Pons (tissue), 1 donor: ENCODE data around the gene PHF14.
"Not testable (repeated sequence)": the region's sequence is repeated elsewhere in the genome, so short reads cannot be mapped to it uniquely, and the experiment has no call there.

Experiments
- DNase-seq: peaks from one replicate; pipeline ENCODE4 v3.0.0-alpha.2; 2016; ENCODE audit warnings: low spot score

PHF14 gene

DNA sequence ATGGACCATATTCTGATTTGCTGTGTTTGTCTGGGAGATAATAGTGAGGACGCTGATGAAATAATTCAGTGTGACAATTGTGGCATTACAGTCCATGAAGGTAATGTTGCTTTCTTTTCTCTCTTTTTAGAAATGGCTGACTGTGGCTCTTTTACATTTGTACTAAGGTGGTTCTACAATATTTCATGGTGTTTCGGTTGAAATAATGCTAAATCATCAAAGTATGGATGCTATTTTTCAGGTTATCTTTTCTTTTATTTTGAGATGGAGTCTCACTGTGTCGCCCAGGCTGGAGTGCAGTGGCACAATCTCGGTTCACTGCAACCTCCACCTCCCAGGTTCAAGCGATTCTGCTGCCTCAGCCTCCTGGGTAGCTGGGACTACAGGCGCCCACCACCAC, 17.1 kb downstream of the PHF14 start:
- not testable (repeated sequence) for DNase-seq

DNA sequence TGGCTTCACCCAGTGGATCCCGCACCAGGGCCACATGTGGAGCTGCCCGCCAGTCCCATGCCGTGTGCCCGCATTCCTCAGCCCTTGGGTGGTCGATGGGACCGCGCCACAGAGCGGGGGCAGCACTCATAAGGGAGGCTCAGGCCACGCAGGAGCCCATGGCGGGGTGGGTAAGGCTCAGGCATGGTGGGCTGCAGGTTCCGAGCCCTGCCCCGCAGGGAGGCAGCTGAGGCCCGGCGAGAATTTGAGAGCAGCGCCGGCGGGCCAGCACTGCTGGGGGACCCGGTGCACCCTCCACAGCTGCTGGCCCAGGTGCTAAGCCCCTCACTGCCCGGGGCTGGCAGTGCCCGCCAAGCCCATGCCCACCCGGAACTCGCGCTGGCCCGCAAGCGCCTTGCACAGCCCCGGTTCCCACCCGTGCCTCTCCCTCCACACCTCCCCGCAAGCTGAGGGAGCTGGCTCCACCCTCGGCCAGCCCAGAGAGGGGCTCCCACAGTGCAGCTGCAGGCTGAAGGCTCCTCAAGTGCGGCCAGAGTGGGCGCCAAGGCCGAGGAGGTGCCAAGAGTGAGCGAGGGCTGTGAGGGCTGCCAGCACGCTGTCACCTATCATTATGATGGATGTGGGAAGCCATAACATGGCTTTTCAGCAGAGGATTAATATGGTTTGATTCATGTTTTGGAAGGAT, 22.0 kb downstream of the PHF14 start:
- not testable (repeated sequence) for DNase-seq

DNA sequence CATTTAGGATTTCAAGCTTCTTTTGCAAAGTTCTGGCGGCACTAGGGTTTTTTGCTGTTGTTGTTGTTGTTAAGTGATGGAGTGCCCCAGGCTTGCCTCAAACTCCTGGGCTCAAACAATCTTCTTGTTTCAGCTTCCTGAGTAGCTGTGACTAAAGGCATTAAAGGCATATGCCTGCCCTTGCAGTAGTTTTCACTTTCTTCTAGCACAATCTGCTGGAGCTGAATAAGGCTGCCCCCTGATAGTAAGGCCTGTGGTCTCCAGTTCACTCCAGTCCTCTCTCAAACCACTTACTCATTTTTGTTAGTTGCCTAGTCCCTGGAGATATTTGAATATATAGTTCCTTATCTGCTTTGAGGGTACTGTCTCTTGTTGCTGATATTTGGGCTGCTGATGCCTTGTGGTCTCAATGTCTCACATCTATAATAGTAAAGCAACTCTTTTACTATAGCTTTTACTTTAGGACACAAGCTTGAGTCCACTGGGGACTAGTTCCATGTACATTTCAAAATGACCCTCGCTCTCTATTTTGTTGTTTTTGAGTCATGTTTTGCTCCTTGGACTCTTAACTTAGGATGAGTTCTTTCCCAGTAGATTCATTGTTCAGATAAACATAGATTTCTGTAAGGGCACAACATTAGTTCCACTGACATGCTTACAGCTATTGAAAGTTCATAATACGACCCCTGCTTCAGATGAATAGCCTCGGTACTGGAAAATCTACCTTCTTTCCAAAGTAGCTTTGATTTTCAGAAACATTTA, 25.5 kb downstream of the PHF14 start:
- no peak for DNase-seq

DNA sequence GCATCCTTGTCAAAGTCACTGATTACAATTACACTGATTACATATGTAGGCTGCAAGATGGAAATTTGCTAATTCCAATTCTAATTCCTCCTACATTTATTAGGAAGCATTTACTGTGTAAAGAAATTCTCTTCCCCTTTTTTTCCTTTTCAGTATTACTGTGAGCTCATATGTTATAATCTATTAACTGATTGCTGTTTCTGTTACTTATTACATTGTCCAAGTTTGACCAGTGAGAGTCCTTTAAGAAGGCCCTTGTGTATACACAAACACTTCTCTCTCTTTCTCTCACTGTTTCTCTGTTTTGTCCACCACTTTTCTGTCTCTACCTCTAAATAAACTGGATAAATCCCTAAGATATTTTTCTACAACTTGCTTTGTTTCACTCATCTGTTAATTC, 31.5 kb downstream of the PHF14 start:
- DNase-seq, result no peak

DNA sequence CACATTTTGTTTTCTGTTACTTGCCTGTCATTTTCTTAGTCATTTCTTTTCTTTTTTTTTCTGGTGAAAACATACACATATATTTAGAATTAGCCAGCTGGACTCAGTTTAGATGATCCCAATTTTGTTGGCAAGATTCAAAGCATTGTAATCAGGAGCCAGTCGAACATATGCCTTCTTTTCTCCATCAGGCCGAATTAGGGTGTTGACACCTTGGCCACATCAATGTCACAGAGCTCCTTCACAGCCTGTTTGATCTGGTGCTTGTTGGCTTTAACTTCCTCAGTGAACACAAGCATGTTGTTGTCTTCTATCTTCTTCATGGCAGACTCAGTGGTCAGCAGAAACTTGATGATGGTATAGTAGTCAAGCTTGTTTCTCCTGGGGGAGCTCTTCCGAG, 32.6 kb downstream of the PHF14 start:
- DNase-seq, result no peak

DNA sequence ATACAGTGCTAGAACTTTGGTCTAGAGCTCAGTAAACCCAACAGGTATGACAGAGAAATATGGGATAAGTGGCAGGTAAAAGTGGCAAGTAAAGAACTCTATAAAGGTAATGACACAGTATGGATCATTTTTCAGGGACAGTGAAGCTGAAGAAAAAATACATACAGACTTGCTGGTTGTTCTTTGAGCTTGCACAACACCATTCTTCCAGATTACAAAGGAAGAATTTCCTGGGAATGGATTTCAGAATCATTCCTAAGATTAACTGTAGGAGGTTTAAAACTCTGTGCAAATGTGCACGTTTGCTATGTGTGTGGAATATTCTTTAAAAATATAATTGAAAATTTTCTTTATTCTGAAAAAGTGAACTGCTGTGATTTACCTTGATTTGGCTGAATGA, 36.0 kb downstream of the PHF14 start:
- DNase-seq, result no peak

DNA sequence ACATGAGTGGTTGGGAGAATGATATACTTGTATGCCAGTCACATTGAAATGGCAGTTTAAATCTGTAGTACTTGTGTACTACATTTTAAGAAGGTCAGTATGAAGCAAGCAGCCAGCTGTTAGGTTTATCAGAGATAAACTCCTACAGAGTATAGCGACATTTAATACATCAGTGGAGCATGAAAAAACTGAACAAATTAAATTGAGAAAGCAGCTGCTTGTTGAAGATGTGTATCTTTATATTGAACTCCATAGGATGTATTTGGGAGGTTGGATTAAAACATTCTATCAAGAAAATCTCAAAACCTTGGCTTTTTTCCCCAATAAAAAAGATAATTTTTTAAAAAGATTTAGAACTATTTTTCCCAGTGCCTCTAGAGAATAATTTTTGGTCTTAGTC, 47.8 kb downstream of the PHF14 start:
- no peak for DNase-seq

DNA sequence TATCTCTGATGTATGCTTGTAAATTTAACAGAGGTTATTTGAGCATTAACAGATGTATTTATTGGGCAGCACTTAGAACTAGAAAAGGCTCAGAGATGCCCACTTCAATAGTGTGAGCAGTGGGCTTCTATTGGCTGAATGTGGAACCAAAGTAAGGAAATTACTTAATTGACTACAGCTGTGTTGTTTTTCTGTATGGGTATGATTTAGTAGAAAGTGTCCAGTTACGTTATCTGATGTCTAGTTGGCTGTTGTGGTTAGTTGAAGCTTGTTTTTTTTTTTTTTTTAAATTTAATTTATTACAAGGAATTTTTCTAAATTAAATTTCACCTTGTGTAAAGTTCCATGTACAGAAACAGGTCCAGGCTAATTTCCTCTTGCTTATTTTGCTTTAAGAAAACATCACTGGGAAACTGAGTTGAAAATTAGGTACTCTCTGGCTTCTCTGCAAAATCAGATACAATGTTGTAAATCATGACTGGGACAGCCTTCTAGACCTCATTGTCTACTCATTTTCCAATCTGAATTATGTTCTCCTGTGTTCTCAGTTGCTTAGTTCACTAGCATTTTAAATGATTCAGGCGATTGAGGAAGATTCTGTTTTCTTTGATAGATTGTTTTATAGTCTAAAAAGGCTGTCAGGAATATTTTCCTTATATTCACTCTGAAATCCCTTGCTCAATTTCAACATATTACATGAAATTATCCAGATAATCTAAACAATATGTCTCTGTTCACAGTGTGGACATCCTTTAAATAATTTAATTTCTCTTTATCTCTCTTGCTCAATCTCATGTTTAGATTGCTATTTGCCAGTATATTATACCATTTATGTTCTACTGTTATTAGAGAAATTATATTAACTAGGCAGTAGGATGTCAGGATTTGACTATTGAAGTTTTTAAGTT, 53.0 kb downstream of the PHF14 start:
- DNase-seq, result no peak

DNA sequence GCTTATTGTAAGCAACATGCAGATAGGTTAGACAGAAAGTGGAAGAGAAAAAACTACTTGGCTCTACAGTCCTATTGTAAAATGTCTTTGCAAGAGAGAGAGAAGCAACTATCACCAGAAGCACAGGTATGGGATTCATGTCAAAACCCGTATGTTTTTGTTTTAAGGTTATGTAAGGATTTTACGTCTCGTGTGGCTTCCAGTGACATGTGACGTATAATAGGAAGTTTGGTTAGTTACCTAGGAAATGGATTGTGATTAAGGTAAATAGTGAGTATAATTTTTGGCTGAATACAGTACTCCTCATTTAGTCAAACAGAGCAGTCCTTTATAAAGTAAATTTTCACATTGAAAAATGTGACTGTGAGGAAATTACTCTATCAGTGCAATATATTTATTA, 62.0 kb downstream of the PHF14 start:
- no peak for DNase-seq

DNA sequence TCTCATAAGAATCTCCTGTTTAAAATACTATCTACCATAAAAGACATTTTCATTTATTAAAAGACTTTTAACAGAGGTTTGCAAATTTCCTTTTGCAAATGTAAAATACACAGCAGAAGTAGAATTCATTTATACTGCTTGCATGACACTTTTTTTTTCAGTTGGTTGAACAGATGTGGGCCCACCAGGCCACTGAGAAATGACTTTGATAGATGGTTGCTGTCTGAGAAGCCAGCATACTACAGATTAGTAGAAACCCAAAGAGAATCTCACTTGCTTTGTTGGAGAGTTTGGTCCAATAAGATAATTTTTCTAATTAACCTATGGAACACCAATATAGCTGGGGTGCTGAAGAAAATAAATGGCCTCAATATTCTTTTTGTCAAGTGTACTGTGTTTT, 66.3 kb downstream of the PHF14 start:
- no peak for DNase-seq

DNA sequence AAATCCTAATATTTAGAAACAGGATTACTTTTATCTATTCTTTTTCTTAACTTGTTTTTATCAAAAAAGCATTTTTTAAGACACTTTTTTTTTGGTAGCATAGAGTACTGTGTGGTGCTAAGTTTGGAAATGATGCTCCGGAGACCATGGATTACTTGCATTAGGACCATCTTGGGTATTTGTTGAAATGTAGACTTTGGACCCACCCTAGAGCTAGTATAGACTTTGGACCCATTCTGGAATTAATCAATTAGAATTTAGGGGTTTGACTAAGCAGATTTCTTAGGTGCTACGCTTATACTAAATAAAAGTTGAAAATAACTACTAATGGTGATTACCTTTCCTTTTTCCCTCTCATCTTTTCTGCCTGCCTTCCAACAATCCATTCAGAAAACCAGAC, 80.4 kb downstream of the PHF14 start:
- no peak for DNase-seq

DNA sequence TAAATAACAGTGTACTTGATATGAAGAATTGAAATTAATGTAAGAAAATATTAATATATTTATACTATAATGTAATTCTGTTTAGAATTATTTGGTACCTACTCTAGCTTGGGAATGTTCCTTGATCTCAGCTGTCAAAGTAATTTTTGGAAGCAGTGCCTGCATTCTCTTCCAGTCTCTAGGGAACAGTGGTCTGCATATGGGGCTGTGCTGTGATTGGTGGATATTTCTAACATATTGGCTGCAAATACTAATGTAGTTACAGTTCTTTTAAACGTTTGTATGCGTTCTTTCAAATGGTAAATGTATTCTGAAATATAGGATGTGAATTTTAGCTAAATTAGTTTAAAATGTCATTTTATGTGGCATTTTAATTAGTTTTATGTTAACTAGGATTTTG, 87.2 kb downstream of the PHF14 start:
- no peak for DNase-seq

DNA sequence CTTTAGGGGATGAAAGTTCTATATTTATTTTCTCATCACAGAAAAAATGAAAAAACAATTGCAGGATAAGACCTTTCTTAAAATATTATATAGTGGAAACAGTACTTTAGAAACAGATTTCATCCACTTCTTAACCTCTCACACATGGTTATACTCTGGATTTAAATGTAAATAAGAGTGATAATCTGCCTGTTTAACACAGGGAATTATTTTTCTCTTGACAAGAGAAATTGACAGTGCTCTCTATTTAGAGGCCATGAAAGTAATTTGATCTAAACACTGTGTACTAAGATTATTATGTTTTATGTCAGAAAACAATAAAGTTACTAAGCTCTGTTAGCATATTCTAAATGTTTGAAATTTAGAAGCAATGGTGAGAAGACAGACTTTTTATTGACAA, 88.4 kb downstream of the PHF14 start:
- no peak for DNase-seq

DNA sequence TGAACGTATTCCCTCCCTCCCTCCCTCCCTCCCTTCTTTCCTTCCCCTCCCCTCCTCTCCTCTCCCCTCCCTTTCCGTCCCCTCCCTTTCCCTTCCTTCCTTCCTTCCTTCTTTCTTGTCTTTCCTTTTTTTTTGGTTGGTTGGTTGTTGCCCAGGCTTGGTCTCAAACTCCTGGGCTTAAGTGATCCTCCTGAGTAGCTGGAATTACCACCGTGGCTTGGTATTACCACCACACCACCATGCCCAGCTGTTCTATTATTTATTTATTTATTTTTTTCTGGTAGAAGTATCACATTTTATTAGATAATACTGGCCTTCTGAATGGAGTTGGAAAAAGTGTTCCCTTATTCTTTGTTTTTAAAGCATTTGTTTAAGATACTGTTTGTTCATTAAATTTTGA, 95.9 kb downstream of the PHF14 start:
- DNase-seq, result no peak

DNA sequence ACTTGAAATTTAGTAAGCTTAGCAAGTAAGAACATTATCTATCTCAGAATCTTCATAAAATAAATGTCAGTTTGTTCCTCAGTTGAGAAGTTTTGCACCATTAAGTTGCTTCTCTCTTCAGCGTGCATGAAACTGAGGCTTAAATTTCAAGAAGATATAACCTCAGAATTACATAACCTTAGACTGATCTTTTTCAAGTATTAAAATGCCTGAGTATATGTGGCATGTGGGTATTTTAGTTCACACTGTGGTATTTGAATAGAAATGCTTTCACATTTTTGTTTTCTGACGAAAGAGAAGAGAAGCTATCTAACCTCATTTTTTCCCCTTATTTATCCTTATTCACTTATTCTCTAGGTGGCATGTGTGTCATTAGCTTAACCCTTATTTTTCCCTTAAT, 104.1 kb downstream of the PHF14 start:
- DNase-seq, result no peak

DNA sequence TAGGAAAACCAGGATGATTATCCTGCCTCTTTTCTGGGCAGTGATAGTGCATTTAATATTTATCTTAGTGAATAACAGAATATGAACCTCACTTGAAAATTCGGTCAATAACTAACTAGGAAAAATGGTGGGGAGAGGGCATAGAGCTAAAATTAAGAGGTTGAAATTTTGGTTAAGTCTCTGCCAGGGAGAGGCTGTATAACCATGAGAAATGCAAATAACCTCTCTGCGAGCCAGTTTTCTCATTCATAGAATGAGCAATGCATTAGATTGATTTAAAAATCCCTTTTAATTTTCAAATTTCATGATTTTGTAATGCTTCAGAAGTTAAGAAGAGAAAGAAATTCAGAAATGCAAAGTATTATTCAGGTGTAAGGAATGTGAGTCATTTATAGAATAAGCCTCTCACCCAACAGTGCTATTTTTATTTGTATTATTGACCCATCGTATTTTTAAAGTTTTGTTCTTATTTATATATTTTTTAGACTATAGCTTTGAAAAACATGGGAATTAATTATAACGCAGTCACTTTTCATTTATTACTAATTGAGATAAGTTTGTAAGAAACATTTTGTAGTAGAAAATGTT, 104.7 kb downstream of the PHF14 start:
- DNase-seq, result no peak

DNA sequence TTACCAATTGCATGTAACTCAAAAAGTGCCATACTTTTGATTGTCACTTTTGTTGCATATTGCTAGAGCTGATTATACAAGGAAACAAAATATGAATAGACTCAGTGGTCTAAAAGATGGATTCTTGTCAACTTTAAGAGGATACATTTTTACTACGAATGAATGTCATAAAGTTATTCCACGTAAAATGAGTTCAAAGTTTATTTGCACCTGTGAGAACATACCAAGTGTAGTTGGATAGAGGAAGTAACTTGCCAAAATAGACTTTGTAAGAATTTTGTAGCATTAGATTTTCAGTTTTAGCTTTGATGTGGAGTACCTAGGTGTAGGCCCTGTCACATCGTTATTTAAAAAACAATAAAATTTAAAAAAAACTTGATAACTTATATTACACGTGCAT, 106.2 kb downstream of the PHF14 start:
- no peak for DNase-seq

DNA sequence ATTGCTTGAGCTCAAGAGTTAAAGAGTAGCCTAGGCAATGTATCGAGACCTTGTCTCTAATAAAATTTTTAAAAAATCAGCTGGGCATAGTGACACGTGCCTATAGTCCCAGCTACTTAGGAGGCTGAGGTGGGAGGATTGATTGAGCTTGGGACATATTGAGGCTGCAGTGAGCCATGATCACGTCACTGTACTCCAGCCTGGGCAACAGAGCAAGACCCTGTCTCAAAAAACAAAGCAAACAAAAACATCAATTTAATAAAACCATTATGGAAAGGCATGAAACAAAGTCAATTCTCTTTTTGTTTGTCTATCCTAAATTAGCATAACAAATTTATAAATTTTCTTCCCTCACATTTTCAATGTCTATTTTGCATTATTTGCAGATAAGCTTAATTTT, 108.4 kb downstream of the PHF14 start:
- DNase-seq, result no peak

DNA sequence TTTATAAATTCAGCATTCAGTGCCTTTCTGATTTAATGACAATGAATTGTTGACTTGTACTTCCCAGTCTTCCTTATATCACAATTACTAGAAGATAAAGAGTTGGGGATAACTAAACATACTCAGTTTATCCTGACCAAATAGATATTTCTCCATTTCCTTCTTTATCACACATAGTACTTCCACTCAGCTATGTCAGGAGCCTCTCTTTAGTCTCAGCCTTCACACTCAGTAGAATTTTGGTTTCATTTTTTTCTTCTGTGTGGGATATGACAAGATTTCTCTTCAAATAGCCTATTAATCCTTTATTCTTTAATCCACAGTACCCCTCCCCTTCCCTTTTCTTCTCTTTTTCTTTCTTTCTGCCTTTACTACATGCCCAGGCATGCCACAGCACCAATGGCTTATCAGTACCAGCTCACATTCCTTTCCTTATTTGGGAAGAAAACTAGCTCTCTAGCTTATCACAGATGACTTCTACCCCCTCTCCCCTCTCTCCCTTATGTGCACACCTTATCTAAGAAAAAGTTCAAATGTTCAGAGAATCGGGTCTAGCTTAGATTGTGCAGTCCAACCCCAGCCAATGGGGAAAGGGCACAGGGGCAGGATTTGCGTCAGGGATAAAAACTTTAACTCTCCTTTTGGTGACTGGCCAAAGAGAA, 109.0 kb downstream of the PHF14 start:
- DNase-seq, result no peak

DNA sequence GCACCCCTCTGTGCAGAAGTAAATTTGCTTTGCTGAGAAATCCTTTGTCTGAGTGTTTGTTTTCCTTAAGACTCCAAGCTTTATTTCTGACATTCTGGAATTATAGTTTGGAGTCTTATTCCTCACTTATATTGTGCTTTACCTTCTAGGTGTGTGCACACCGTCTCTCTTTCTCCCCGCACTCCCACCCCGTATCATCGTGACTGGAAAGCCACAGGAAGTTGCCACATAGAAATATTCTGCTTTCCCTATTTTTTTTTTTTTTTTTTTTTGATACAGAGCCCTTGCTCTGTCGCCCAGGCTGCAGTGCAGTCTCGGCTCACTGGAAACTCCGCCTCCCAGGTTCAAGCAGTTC, 109.5 kb downstream of the PHF14 start:
- no peak for DNase-seq

DNA sequence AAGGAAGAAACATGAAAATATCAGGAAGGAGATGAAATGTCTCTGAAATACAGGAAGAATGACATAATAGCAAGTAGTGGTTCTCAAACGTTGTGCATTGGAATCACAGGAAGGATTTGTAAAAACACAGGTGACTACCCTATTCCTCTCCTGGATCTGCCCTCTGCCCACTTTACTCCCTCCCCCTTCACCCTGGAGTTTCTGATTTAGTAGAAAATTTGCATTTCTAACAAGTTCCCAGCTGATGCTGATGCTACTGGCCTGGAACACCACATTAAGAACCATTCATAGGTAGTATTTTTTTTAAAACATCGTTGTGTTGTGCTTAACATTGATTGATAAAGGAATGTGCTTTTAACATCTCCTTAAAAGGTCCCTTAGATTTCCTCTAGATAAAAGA, 130.9 kb downstream of the PHF14 start:
- DNase-seq, result no peak

DNA sequence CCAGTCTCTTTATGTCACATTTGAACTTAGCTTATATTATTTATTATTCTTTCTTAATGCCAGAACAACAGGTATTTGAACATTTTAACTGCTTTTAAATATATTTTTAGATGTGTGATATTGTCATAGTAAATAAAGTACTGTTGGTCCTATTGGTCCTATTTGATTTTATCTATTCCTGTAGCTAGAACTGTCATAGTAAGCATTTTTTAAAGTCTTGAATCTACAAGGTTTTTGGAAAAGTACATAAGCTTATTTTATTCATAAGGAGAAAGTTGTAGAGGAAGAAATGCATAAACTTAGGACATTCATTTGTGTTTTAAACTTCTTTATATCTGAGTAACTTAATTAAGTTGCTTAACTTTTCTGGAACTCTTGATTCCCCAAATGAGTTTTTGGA, 136.0 kb downstream of the PHF14 start:
- no peak for DNase-seq
